Ishikawa (cell line): ENCODE results near the gene CCNK.

Experiments used
- CEBPB ChIP-seq: IDR thresholded peaks from 2 replicates; pipeline ENCODE4 v1.6.1; 2012
- CREB1 ChIP-seq: IDR thresholded peaks from 2 replicates; pipeline ENCODE4 v1.6.1; 2012; ENCODE audit warnings: low read depth
- EP300 ChIP-seq: IDR thresholded peaks from 2 replicates; pipeline ENCODE4 v1.6.1; 2012; ENCODE audit warnings: borderline replicate concordance
- FOXM1 ChIP-seq: IDR thresholded peaks from 2 replicates; pipeline ENCODE4 v1.6.1; 2012; ENCODE audit warnings: low read depth, borderline replicate concordance
- MAX ChIP-seq: IDR thresholded peaks from 2 replicates; pipeline ENCODE4 v1.6.1; 2012
- RAD21 ChIP-seq: IDR thresholded peaks from 2 replicates; pipeline ENCODE4 v1.6.1; 2012; ENCODE audit warnings: low read depth
- TCF12 ChIP-seq: IDR thresholded peaks from 2 replicates; pipeline ENCODE4 v1.6.1; 2012; ENCODE audit warnings: low read depth
- TEAD4 ChIP-seq: IDR thresholded peaks from 2 replicates; pipeline ENCODE4 v1.6.1; 2012
- YY1 ChIP-seq: IDR thresholded peaks from 2 replicates; pipeline ENCODE4 v1.6.1; 2012; ENCODE audit warnings: low read depth
- ZBTB7A ChIP-seq: IDR thresholded peaks from 2 replicates; pipeline ENCODE4 v1.6.1; 2012; ENCODE audit warnings: low read depth

- TF ChIP-seq TCF12 (no peak), CEBPB (no peak), FOXM1 (no peak), EP300 (no peak), TEAD4 (no peak), YY1 (no peak), RAD21 (no peak), ZBTB7A (no peak), CREB1 (no peak), MAX (no peak)
Measured at GRCh38 chr14:99472937-99473336, 8.3 kb upstream of the CCNK start.
